GM12878 (cell line): Measurements from ENCODE around the gene GLG1.
"Not testable (repeated sequence)": the region's sequence is repeated elsewhere in the genome, so short reads cannot be mapped to it uniquely, and the experiment has no call there.

ENCODE experiments used
- BCL11A ChIP-seq: IDR thresholded peaks from 2 replicates; pipeline ENCODE4 v1.6.1; 2011; ENCODE audit warnings: low read depth, low read length
- CBX3 ChIP-seq: fragments of 200-600 bp; sonication (generic); IDR thresholded peaks from 2 replicates; pipeline ENCODE4 v1.6.1; 2016; ENCODE audit warnings: low read depth, borderline replicate concordance
- EP300 ChIP-seq, 2 experiments: fragments of 150-350 bp in 1 of 2; IDR thresholded peaks; 2 replicates each; pipeline ENCODE4 v1.6.1; 2011 to 2012; ENCODE audit warnings: low read depth in 2 of 2, low read length in 2 of 2, borderline replicate concordance in 1 of 2, improper control_type of control experiment in 1 of 2, inconsistent platforms in 1 of 2; ENCODE audit not compliant: control insufficient read depth in 1 of 2
- RAD21 ChIP-seq: IDR thresholded peaks from 2 replicates; pipeline ENCODE4 v1.6.1; 2011; ENCODE audit warnings: mild to moderate bottlenecking, low read depth, low read length, moderate library complexity; ENCODE audit not compliant: insufficient read depth
- ZNF24 ChIP-seq: fragments of 450-650 bp; IDR thresholded peaks from 2 replicates; pipeline ENCODE4 v1.6.1; 2017; ENCODE audit warnings: antibody characterized with exemption, mild to moderate bottlenecking
- TF ChIP-seq, protein P1 (sequence below): fragments of 150-350 bp; IDR thresholded peaks from 2 replicates; pipeline ENCODE4 v1.6.1; 2016; ENCODE audit warnings: low read depth, low read length
- TF ChIP-seq, protein P2 (sequence below), 3 experiments: IDR thresholded peaks in 2 of 3; conservative IDR thresholded peaks in 1 of 3; 2 replicates each; pipeline ENCODE4 v1.5.1; 2011; ENCODE audit warnings: low read depth in 3 of 3, low read length in 3 of 3, mild to moderate bottlenecking in 3 of 3, control low read depth in 2 of 3, moderate library complexity in 2 of 3, inconsistent platforms in 1 of 3, mixed read lengths in 1 of 3; ENCODE audit not compliant: control insufficient read depth in 2 of 3, insufficient read depth in 1 of 3; ENCODE audit errors: extremely low read depth in 1 of 3

DNA sequence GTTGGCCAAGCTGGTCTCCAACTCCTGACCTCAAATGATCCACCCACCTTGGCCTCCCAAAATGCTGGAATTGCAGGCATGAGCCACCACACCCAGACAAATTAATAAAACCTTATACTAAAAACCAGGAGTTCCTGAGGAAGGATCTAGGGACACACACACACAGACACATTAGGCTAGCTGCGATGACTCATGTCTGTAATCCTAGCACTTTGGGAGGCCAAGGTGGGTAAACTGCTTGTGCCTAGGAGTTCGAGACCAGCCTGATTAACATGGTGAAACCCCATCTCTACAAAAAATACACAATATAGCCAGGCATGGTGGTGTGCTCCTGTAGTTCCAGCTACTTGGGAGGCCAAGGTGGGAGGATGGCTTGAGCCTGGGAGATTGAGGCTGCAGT is 46.0 kb upstream of the GLG1 start:
- TF ChIP-seq, protein P1, sequence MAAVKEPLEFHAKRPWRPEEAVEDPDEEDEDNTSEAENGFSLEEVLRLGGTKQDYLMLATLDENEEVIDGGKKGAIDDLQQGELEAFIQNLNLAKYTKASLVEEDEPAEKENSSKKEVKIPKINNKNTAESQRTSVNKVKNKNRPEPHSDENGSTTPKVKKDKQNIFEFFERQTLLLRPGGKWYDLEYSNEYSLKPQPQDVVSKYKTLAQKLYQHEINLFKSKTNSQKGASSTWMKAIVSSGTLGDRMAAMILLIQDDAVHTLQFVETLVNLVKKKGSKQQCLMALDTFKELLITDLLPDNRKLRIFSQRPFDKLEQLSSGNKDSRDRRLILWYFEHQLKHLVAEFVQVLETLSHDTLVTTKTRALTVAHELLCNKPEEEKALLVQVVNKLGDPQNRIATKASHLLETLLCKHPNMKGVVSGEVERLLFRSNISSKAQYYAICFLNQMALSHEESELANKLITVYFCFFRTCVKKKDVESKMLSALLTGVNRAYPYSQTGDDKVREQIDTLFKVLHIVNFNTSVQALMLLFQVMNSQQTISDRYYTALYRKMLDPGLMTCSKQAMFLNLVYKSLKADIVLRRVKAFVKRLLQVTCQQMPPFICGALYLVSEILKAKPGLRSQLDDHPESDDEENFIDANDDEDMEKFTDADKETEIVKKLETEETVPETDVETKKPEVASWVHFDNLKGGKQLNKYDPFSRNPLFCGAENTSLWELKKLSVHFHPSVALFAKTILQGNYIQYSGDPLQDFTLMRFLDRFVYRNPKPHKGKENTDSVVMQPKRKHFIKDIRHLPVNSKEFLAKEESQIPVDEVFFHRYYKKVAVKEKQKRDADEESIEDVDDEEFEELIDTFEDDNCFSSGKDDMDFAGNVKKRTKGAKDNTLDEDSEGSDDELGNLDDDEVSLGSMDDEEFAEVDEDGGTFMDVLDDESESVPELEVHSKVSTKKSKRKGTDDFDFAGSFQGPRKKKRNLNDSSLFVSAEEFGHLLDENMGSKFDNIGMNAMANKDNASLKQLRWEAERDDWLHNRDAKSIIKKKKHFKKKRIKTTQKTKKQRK: not testable (repeated sequence)
- TF ChIP-seq, protein P2, sequence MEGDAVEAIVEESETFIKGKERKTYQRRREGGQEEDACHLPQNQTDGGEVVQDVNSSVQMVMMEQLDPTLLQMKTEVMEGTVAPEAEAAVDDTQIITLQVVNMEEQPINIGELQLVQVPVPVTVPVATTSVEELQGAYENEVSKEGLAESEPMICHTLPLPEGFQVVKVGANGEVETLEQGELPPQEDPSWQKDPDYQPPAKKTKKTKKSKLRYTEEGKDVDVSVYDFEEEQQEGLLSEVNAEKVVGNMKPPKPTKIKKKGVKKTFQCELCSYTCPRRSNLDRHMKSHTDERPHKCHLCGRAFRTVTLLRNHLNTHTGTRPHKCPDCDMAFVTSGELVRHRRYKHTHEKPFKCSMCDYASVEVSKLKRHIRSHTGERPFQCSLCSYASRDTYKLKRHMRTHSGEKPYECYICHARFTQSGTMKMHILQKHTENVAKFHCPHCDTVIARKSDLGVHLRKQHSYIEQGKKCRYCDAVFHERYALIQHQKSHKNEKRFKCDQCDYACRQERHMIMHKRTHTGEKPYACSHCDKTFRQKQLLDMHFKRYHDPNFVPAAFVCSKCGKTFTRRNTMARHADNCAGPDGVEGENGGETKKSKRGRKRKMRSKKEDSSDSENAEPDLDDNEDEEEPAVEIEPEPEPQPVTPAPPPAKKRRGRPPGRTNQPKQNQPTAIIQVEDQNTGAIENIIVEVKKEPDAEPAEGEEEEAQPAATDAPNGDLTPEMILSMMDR (IDR thresholded peaks at IDR 0.05 in 2 of 3, conservative IDR thresholded peaks at IDR 0.05 in 1 of 3; ENCODE audit: control insufficient read depth in 2 of 3, extremely low read depth in 1 of 3, insufficient read depth in 1 of 3, low read depth in 3 of 3, low read length in 3 of 3): not testable (repeated sequence)
- not testable (repeated sequence) for TF ChIP-seq CBX3; BCL11A; ZNF24; RAD21; EP300 (IDR thresholded peaks at IDR 0.05; ENCODE audit: borderline replicate concordance in 1 of 2, control insufficient read depth in 1 of 2, low read depth in 2 of 2, low read length in 2 of 2)
